ENCODE measurements around the gene ADCYAP1.
"Not testable (repeated sequence)": the region's sequence is repeated elsewhere in the genome, so short reads cannot be mapped to it uniquely, and the experiment has no call there.

ADCYAP1 gene

DNA sequence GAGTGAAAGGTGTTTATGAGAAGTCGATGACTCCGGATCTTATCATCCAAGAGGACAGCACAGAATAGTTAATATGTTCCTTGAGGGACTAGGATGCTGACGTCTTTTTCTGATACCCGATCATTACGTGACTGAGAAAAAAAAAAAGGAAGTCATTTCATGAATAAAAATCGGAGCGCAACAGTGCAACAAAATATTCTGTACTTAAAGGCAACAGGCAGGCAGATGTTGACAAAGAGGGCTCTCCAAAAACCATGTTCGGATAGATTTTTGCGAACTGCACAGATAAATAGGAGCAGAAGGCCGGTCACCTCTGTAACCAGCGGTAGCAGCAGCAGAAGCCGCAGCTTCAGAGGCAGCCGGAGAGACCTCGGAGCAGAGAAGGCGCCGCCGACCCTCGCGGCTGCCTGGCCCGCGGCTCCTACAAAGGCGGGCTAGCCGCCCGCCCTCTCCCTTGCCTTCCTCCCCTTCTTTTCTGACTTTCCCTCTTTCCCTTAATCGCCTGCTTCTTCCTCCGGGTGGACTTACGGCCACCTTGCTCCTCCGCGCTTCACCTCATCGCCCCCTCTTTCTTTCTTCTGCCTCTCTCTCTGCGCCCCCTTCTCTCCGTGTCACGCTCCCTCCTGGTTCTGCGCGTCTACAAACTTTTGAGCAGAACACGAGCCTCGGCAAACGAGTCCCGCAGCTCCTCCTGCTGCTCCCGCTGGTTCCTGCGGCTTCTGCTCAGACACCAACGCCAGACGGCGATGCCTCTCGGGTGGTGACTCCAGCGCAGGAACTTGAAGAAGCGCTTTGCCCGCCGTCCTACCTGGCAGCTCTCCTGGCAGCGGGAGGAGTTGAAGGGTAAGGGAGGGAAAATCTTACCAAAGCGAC is at the start of gene ADCYAP1:
Gene ADCYAP1, plus strand, starts transcription at position 654 of the 873 bp plus-strand sequence. CDS start 516 bp downstream, outside the sequence.
- peak; percentile 2 to 22 for DNase-seq

- DNase-seq = no peak
Measured at GRCh38 chr18:857986-858385, 46.7 kb upstream of the ADCYAP1 start.

DNA sequence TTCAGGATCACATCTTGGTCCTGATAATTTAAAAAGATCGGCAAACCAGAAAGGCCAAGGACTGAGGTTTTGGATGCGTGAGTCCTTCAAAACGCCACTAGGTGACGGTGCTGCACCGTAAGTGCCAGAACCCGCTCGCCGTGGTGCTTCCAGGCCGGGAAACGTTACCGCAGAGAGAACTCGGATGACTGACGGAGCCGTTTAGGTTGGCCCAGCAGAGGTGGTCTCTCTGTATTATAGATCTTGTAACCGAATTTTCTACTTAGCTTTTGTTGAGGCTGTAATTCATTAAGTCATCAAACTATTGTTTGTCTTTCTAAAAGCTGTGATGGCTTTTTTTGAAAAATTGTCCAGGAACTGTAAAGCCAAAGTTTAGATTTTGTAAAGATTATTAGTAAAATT is 39.8 kb upstream of the ADCYAP1 start:
- peak; percentile 37 to 61 for DNase-seq

DNA sequence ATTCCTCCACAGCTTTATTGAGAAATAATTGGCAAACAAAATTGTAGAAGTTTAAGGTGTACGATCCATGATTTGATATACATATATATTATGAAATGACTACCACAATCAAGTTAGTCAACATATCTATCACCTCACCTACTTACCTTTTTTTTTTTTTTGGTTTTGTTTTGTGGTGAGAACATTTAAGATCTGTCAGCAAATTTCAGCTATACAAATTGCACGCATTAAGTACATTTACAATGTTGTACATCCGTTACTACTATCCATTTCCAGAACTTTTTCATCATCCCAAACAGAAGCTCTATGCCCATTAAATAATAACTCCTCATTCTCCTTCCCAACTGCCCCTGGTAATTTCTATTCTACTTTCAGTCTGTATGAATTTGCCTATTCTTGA is 37.4 kb upstream of the ADCYAP1 start:
- DNase-seq = no peak

DNA sequence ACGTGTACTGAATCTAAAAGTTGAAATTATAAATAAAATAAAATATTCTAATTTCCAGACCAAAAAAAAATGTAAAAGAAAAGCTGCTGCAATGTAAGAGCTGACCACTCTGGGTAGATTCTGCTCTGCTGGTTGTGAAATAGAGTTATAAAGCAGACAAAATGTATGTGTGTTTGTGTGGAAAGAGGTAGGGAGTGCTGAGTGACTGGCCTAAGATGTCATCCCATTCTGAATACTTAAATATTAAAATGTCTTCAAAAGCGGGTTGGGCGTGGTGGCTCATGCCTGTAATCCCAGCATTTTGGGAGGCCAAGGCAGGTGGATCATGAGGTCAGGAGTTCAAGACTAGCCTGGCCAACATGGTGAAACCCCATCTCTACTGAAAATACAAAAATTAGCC is 31.2 kb upstream of the ADCYAP1 start:
- DNase-seq = not testable (repeated sequence)

DNA sequence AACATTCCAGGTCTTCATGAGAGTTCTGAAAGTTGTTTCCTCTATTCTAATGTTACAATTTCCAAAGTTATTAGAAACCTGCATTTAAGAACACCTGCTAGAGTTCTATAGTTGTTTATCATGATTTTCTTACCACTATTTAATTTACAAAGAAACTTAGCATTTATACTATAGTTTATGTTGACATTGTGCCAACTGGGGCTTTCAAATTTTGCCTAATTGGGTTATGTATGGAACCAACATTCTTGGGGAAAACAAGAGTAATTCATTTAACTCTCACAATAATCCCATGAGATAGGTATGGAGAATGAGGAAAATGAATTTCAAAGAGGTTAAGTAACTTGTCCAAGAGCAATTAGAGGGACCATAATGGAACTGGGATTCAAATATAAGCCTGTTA is 28.8 kb upstream of the ADCYAP1 start:
- no peak for DNase-seq

GRCh38 chr18:877238-877637 is 27.4 kb upstream of the ADCYAP1 start:
- DNase-seq = no peak

DNA sequence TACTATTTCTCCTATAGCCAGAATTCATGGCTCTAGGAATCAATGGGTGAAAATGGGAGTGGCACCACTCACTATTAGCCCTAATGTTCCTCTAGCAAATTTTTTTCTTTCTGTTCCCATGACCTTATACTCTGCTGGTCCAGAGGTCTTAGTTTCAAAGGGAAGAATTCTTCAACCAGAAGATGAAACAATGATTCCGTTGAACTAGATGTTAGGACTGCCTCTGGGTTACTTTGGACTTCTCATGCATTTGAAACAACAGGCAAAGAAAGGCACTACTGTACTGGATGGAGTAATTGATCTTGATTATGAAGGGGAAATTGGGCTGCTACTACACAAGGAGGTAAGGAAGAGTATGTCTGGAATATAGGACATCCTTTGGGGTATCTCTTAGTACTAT is 18.6 kb upstream of the ADCYAP1 start:
- DNase-seq = no peak

DNA sequence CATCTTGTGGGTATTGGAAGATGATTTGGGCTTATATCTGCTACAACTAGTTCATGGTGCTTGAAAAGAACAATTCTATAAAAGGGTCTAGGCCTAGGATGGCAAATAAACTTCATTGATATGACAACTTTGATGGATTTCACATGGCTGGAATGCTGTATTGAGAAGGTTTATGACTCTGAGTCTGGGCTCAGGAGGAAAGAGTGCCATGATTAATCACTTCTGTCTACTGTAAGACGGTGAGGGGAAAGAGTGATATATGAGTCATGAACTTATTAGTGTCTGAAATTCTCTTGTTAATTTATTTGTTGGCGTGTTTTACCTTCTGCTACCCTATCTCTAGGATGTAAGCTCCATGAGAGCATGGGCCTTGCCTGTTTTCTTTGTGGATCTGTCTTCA is 17.0 kb upstream of the ADCYAP1 start:
- DNase-seq = no peak

DNA sequence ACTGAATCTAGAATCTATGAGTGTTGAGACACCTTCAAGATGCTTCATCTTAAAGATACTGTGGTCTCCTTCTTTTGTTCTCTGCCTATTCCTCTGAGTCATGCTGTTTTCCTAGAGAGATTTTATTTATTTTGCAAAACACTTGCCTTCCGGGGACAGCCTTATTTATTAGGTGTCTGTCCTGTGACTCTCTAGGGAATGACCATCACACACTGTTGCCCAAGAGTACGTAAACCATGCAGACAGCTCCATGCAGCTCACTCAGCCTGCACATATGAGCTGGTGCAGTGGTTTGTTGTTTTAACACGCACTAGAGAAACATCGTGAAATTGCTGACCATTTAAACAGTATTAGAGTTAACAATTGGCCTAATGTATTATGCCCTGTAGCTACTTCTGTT is 12.4 kb upstream of the ADCYAP1 start:
- DNase-seq = no peak

DNA sequence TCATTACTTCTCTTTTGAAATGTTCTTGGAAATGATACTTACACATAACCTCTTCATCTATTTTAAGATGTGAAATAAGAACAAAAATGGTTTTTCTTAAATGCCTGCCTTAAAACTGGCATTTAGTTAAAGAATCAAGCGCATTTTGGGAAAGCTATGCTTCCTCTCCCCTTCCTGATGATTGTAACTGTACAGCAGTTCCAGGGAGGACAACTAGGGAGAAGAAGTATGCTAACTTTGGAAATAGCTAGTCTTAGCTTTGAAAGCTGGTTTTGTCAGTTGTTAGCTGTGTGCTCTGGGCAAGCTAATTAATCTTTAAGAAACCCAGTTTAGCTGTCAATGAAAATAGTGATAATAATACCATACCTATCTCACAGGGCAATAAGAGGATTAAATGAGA is 8.4 kb upstream of the ADCYAP1 start:
- no peak for DNase-seq

GRCh38 chr18:901761-902160 is 2.9 kb upstream of the ADCYAP1 start:
- no peak for DNase-seq

DNA sequence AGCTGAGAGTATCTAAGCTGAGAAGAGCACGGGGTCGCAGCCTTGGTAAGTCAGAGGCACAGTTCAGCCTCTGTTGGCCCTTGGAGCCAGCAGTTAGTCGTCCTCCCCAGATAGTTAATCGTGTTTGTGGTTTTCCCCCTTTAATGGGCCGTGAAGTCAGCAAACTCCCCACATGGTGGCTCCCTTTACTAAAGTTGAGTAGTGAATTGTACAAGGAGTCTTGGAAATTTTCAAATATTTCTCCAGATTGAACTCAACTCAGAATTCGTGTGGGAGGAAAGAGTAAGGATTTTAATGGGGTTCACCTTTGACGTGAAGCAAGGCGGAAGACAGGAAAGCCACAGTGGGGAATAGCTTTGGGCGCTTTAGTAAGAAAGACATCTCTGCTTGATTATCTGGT is 2.4 kb upstream of the ADCYAP1 start:
- DNase-seq = no peak

GRCh38 chr18:903701-904100 is 970 bp upstream of the ADCYAP1 start:
- DNase-seq = no peak

- DNase-seq = no peak
Measured at GRCh38 chr18:905307-905947, 756 bp downstream of the ADCYAP1 start.

GRCh38 chr18:905948-906415 is 1.3 kb downstream of the ADCYAP1 start:
- DNase-seq = no peak

DNA sequence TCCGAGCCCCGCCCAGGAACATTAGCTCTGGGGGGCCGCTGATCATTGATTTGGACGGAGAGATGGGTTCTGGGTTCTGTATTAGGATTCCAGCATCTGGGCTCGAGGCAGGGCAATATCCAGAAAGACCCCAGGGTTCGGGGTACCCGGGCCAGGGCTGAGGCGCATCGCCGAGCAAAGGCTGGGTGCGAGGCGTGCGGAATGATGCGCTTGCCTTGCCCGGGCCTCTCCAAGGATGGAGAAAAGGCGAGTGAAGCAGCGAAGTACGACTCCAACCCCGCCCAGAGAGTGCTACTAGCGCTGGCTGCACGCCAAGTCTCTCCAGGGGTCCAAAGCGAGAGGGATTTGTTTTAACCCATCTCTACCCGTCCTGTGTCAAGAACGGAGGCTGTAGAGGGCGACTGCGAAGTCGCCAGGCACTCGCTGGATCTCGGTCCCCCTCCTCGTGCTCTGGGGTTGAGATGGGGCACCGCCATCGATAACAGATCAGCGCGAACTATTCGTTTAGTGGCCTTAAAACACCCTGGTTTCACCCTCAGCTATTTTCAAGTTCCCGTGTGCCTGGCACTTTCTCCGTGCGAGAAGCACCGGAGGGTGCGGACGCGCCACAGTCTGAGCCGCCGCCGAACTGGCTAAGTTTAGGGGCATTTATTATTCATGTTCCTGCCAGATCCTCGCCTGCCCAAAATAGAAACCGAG is 1.9 kb downstream of the ADCYAP1 start:
- DNase-seq = peak in 1 of 2 experiments; percentile 16

DNA sequence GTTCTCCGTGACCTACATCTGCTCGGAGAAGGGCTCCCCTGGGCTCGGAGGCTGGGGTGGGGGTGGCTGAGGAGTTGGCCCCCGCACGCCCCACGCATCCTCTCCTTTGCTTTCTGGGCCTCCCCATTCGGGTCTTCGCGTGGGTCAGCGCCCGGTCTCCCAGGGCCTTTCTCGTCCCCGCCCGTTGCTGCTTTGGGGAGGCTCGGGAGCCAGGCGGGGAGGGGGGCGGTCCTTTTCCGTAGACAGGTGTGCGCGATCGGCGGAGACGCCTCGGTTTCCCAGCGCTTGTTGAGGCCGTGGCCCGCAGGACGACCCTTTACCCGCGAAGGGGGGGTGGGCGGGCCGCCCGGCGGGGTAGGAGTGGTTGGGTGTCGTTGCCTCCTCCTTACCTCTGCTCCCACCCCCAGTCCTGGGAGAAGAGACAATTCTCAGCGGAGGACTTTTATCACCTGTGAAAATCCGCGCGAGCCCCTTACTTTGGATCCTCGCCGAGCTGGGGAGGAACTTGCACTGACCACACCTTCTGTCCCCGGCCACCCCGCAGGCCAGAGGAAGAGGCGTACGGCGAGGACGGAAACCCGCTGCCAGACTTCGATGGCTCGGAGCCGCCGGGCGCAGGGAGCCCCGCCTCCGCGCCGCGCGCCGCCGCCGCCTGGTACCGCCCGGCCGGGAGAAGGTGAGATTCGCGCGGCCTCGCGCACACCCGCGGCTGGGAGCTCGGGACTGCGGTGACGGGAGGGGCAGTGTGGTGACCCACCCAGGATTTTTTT is 2.6 kb downstream of the ADCYAP1 start:
- peak in 1 of 2 experiments; percentile 28 for DNase-seq

DNA sequence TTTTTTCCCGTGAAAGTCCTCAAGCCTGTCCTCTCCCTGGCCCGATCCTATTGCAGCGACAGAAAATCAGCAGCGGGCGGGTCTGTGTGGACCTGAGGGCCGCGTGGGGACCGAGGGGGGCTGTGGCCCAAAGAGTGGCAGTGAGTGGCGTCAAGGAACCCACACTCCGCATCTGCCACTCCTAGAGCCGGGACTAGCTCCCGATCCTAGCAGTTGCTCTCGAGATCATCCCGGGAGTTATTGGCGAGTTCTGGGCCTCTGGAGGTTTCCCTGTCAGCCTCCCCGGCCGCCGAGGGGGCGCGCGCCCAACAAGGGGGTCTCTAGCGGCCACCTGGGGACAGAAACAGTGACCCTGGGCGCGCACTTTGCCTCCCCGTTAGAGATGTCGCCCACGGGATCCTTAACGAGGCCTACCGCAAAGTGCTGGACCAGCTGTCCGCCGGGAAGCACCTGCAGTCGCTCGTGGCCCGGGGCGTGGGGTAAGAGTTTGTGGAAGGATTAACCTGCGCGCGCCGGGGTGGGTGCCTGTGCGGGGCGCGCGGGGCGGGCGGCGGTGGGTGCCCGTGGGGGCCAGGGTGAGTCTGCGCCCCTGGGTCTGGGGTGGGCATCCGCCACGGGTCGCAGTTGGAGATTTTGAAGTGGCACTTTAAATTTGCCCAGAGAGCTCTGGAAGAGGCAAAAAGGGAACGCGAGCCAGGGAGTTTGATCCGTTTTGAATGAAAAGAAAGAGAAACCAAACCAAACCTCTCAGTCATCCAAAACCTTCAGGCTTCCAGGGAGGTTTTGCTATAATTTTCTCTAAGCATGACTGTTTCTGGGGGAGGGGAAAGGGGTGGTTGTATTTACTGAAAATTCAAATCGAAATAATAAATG is 3.5 kb downstream of the ADCYAP1 start:
- DNase-seq = no peak

DNA sequence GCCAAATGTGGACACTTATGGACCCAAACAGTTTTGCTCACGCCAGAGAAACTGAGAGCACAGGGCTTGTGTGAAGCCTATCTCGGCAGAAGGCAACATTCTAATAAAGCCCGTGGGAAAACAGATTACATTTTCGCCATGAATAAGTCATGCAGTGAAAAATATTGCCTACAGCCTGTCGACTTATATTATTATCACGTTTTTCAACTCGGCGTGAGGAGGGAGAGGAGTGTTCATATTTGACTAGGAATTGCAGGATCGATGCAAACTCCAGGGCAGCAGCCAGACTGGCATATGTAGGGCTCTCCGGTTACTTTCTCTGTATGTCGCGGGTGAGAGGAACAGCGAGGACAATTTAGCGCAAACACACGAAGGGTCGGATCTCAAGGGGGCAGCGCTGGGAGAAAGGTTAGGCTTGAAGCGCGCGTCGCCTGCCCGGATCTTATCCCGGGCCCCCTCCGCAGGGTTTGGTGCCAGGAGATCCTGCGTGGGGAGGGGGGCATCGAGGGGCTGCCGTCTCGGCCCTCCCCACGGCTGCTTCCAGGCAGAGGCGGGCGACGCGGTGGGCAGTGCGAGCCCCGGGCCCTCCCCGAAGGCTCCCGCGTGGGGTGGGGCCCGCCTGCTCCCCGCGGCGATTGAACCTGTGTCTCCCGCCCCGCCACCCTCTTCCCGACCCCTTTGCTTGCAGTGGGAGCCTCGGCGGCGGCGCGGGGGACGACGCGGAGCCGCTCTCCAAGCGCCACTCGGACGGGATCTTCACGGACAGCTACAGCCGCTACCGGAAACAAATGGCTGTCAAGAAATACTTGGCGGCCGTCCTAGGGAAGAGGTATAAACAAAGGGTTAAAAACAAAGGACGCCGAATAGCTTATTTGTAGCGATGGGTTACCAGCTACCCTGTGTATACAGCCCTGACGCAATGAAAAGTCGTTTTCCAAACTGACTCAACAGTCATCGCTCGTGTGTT is 4.4 kb downstream of the ADCYAP1 start:
- DNase-seq = no peak

DNA sequence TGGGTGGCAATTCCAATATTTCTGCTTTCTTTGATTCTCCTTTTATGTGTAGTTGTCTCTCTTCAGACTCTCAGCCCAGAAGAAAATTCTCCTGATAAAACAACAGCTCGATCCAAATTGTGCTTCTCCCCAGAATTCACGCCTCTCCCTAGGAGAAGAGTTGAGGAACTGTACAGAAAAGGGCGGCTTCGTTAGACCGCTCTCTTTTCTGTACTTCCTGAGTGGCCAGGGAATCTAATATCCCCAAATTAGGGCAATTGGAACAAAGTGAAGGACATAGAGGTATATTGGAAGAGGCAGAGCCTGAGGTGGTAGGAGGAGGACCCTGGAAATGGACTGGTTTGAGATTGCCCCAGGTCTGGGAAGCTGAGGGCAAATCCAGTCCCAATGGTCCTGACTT is 5.6 kb downstream of the ADCYAP1 start:
- no peak for DNase-seq

All from NCI-H526 (cell line).